HG03575 (cell line): ENCODE measurements around the gene ANKRD55.
"Not testable (repeated sequence)": the region's sequence is repeated elsewhere in the genome, so short reads cannot be mapped to it uniquely, and the experiment has no call there.

ENCODE experiments used
- ATAC-seq: cut with Tn5 transposase; IDR thresholded peaks from one replicate; pipeline ENCODE4 v1.9.1; 2021; ENCODE audit not compliant: unreplicated experiment, insufficient number of reproducible peaks, low FRiP score; ENCODE audit errors: extremely low read depth

Gene ANKRD55

DNA sequence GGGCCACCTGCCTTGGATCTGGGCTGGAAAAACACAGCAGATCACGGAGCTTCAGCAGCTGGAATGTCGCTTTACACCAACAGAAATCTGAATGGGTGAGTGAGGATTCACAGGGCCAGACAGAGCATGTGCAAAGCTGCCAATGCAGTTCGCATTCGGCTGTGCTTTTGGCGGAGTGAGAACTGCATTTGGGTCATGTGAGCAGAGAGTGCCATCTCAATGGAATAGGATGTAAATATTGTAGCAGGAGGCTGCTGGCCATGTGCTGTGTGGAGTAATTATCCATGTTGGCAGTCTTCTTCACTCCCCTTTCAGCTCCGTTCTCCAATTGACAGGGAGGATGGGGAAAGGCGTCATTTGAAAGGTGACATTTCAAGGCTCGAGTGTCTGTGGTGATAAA is at the start of gene ANKRD55:
Gene ANKRD55 (minus strand): TSS at position 101 of the 400 bp plus-strand sequence. CDS start 417 bp downstream, outside the sequence.
- no peak for ATAC-seq

DNA sequence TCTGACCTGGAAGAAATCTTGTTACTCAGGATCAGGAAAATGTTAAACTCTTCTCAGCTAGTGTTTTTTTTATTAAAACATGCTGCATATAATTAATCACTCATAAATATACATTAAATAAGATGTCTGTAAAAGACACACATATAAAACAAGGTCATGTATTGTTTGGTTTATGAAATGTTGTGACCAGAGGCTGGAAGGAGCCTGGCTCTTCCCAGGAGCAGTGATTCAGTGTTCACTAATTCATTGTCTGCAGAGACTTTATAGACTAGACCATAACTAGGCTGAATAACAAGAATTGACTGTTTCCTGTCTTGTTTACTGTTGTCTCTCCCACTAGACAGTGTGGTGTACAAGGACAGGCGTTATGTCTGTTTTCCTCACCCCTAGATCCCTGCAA is 49.1 kb upstream of the ANKRD55 start:
- no peak for ATAC-seq

DNA sequence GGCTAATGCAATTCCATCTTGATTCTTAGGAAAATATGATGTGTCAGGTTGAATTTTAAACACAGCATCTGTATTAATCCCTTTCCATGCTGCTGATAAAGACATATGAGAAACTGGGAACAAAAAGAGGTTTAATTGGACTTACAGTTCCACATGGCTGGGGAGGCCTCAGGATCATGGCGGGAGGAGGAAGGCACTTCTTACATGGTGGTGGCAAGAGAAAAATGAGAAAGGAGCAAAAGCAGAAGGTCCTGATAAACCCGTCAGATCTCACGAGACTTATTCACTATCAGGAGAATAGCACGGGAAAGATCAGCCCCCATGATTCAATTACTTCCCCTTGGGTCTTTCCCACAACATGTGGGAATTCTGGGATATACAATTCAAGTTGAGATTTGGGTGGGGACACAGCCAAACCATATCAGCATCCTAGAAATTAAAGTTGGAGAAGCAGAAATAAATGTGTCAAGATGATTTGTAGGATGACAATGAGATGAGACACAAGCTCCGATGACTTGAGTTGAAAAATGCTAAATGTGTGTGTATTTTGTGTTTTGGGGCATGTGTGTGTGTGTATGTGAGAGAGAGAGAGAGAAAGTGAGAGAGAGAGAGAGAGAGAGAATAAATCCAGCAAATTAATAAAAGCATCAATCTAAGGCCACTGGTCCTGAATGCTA is 48.5 kb upstream of the ANKRD55 start:
- ATAC-seq, result no peak

DNA sequence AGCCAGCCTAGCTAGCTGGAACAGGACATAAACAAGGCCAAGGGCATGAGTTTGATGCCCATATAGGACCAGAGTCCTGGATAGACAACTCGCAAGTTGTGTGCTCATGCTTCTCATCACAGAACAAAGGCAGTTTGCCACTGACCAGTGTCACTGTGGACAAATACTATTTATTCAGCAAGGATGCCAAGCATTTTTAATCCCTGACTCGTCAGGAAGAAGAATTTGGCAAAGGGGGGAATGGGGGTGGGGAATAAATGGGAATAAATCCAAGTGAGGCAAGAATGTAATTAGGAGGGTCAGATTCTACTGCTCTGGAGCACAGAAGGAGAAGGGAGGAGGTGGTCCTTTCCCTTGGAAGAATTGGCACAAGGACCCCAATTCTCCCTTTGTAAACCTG is 46.8 kb upstream of the ANKRD55 start:
- no peak for ATAC-seq

DNA sequence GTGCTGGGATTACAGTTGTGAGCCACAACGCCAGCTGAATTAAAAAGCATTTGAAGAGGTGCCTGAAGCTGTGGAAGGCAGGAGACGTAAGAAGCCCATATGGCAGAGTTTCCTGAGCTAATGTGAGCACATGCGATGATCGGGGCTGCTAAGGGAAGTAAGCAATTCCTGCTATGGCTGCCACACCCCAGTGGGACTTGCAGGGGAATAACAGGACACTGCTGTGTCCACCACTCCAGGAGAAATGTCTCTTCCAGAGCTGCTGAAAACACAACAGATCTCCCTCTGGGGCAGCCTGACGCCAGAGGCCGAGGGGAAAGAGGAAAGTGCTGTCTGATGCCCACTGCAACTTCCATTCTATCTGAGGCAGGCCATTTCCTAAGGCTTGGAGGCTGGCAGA is 46.2 kb upstream of the ANKRD55 start:
- ATAC-seq, result no peak

DNA sequence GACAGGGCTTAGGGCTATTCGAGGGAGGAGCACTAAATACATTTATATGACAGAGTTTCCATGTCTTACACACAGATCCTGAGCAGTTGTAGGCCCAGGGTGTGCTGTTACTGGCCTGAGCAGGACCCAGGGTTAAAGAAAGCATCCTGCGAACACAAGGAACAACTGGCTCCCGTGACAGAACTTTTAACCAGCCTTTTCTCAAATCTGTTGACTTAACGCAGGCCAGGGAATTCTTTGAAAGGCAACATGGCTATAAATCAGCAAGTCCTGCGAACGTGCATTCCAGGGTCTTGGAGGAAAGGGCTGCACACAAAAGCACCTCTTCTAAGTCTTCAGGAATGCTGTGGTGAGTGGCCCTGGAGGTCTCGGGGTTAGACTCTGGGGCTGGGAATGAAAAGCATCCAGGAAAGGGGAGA is 45.2 kb upstream of the ANKRD55 start:
- ATAC-seq, result no peak

DNA sequence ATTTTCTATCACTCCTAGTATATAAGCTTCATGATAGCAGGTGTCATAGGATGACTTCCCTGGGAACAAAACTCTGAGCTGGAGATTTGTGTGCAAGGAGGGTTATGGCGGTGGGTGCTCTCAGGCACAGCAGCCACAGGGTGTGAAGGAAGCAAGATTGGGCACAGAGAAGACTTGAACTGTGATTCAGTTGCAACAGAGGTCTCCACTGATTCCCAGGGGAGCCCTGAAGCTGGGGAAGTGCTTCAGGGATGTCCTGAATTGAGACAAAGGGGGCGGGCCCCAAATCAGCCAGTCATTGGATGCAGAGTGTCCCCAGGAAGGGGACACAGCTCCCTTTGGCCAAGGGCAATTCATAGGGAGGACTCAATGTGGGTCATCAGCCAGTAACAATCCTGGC is 44.4 kb upstream of the ANKRD55 start:
- no peak for ATAC-seq

DNA sequence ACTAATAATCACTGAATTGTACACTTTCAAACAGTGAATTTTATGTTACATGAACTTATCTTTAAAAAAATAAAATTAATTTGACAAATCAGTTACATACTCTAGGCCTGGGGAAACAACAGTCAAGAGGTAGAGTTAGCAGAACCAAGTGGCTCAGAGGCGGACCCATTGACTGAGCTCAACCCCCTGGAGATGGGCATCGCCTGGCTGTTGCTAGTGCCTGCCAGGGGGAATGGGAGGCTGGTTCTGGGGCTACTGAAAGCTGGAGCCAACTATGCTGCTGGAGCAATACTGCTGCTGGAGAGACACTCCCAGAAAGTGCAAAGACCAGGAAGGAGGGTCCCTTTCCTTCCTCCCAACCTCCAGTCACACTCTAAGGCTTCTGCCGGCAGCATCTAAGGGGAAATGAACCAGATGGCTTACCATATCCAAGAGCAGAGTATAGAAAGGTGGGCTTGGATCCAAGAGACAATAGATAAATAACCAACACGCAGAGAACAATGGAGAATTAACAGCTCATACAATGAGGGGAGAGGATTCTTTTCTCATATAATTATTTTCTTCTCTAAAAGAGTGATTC is 40.3 kb upstream of the ANKRD55 start:
- ATAC-seq, result no peak

DNA sequence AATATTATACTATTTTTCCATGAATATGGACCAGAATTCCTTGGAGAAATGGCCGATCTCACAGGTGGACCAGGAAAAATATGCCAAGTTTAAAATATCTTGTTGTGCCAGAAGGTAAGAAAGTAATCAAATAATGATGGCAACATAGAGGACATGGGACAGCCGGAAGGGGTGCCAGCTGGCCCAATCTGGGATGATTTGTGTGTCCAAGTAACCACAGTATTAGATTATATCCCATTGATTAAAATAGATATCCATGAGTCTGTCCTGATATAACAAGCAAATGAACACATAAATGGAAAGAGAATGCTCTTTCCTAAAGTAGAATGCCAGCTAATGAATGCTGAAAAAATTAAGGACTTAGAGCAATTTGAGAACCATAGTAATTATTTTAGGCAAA is 39.6 kb upstream of the ANKRD55 start:
- no peak for ATAC-seq

DNA sequence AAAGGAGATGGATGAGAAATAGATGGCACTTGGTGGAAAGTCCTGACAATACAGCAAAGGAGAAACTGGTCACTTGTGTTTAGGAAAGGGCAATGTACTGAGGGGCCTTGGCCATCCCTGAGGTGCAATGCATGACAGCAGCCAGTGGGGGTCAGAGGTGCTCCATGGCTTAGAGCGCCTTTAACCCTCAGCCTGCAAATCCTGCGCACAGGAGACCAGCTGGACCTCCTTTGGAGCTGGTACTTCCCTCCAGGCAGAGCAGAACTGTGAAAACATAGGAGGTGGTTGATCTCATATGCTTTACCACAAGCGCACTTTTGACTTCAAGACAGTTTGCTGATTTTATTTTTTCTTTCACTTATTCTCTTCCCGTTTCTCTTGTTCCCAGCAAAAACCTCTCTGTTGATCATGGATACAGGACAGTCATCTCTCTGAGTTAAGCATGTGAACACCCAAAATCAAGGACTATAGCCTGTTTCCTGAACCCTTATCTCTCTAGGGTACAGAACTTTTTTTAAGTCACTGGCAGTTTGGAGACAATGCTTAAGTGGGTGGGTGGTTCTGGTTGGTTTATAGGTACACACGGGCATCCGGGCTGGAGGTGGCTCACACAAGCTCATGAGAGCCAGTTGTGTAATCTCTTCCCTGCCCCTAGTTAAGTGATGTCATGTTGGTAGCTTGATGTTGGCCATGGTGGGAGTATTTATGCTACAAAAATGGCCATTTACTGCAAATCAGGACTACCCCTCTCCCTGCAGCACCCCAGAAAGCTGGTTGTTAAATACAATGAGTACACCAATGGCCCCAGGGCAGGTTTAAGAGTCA is 37.6 kb upstream of the ANKRD55 start:
- ATAC-seq, result no peak

DNA sequence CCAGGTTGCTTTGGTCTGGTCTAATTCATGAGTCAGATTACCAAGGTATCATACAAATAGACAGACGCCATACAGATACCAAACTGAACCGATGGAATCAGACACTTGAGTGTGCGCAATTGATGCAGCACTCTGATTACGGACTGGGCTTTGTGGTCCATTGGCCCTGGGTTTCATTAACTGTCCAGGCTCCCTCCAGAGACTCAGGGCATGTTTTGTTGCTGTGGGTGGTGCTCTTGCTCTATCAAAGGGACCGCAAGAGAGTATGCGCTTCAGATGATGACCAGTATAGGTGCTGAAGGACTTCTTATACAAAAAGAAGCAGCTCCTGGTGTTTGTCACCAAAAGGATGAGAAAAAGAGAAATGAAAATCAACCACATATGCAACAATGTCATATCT is 36.9 kb upstream of the ANKRD55 start:
- ATAC-seq, result no peak

DNA sequence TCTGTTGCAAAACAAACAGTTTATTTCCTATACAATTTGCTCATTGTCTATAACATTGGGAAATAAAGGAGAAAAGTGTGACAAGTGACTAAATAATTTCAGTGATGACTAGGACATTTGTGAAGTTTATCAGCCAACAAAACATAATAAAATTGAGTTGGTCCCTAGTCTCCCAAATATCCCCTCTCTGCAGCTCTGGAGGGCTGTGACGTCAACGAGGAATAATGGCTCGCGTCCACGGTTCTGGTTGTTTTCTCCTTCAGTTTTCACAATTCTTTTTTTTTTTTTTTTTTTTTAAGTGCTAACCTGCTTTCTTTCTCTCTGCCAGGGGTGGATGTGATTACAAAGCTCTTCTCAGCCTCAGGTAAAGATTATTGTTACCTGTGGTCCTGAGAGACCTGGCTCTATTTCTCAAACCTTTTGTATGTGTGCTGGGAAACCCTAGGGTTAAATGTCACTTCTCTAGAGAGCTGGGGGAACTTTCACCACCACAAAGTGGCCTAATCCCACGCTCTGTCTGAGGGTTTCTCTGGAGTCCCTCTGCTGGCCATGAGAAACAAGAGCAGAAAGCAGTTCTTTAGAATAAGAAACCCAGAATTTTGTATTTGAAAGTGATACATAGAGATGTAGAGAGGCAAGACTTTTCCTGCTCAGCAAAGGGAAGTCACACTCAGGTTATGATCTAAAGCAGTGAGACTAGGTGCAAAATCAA is 36.2 kb upstream of the ANKRD55 start:
- no peak for ATAC-seq

DNA sequence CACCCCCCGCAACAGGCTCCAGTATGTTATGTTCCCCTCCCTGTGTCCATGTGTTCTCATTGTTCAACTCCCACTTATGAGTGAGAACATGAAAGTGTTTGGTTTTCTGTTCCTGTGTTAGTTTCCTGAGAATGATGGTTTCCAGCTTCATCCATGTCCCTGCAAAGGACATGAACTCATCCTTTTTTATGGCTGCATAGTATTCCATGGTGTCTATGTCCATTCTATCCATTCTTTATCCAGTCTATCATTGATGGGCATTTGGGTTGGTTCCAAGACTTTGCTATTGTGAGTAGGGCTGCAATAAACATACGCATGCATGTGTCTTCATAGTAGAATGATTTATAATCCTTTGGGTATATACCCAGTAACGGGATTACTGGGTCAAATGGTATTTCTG is 35.6 kb upstream of the ANKRD55 start:
- not testable (repeated sequence) for ATAC-seq

DNA sequence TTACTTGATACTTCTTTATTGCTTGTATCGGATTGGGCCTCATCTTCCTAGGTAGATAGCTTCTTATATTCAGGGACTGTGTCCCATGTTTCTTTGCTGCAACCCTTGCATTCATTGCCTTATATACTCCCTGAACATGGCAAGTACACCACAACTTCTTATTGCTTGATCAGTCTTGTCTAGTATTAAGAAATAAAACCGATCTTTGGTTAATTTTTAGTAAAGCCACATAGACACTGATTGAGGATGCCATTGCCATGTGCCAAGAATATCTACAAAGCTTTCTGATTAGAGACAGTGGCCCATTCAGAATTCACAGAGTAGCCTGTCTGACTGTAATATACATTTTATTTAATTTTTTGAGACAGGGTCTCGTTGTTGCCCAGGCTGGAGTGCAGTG is 34.7 kb upstream of the ANKRD55 start:
- ATAC-seq, result no peak

DNA sequence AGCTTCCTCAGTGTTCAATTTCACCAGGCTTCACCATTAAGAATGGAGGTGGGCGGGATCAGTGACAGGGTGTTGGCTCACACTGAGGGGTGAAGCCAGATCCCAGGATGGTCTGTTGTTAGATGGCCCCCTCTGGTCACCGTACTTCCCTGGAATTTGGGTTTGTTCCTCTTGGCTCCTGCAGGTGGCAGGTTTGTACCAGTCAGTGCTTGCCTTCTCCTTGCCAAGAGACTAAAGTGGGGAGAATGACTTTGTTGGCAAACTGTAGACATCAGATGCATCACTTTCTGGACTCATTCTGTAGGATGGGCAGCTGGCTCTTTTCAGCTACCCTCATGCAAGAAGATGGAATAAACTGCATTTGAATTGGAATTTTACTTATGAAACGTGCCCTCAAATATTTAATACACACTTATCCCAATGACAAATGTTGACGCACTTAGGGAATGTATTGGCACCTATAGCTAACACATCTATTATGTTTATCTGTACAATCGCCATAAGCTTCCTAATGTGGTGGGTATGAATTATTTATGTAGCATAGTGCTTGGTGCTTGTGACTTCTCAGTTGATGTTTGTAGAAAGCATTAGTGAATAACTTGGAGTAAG is 31.4 kb upstream of the ANKRD55 start:
- no peak for ATAC-seq

DNA sequence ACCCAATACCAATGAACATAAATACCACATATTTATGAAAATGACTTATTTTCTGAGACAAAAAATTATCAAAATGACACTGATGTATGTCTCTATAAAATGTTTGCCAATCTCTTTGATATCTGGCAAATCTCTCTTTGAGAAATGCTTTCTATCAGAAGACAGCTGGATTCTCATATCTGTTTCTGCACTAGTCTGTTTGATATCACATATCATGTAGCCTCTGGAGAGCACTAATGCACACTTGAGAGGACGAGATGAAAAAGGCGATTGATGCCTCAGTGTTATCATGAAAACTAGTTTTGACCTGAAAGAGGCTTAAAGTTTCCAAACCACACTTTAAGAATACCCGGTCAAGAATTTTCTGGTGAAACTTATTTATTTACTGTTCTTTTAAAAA is 29.1 kb upstream of the ANKRD55 start:
- ATAC-seq, result no peak

DNA sequence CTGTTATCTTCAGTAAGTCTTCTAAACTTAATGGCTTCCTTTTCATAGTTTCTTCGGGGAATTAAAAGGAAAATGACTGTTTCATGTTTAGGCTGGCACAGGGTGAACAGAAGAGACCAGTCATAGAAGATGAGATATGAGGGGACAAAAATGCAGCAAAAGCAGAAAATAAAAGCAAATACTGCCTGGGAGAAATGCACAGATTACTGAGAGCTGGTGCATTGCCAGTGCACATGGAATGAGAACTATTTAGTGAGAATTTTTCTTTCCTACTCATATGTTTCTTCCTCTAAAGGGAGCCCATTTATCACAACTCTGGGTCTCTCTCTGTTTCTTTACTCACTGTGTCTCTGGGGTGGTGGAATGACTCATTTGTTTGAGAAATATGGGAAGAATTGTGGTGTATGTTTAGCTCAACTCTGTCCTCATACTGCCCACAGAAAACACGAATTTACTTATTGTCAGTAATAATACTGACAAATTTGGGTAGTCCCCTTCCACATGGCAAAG is 25.9 kb upstream of the ANKRD55 start:
- no peak for ATAC-seq

DNA sequence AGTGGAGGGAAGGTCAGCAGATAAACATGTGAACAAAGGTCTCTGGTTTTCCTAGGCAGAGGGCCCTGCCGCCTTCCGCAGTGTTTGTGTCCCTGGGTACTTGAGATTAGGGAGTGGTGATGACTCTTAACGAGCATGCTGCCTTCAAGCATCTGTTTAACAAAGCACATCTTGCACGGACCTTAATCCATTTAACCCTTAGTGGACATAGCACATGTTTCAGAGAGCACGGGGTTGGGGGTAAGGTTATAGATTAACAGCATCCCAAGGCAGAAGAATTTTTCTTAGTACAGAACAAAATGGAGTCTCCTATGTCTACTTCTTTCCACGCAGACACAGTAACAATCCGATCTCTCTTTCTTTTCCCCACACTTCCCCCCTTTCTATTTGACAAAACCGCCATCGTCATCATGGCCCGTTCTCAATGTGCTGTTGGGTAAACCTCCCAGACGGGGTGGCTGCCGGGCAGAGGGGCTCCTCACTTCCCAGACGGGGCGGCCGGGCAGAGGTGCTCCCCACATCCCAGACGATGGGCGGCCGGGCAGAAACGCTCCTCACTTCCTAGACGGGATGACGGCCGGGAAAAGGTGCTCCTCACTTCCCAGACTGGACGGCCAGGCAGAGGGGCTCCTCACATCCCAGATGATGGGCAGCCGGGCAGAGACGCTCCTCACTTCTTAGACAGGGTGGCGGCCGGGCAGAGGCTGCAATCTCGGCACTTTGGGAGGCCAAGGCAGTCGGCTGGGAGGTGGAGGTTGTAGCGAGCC is 24.8 kb upstream of the ANKRD55 start:
- not testable (repeated sequence) for ATAC-seq
